ENCODE results near the gene RGL1. TPM values are rescaled to one million over a fixed set of nuclear protein-coding genes. Genes with fewer than 3 reads are reported as not detected.

The RGL1 gene
- total RNA-seq, 3 donors from 2014 or later, result 6.2 to 29.8 (median 15.9) TPM

- no peak overlapping the region for H3K4me3 ChIP-seq
- intact Hi-C loops (cut with DNase I, micrococcal nuclease), result no loop called here
- H3K36me3 ChIP-seq (ENCODE audit: low read depth), result no peaks in the 10 kb centered on the region
- no peaks in the 10 kb centered on the region for H3K4me1 ChIP-seq (ENCODE audit: low read depth)
- TF ChIP-seq CTCF (IDR thresholded peaks at IDR 0.05), result no peak
- DNase-seq (no peak), ATAC-seq (no peak)
- peaks cover 20% of the 10 kb centered on the region for H3K9me3 ChIP-seq
Observed at GRCh38 chr1:183774938-183775337, 30.0 kb upstream of the RGL1 start.

DNA sequence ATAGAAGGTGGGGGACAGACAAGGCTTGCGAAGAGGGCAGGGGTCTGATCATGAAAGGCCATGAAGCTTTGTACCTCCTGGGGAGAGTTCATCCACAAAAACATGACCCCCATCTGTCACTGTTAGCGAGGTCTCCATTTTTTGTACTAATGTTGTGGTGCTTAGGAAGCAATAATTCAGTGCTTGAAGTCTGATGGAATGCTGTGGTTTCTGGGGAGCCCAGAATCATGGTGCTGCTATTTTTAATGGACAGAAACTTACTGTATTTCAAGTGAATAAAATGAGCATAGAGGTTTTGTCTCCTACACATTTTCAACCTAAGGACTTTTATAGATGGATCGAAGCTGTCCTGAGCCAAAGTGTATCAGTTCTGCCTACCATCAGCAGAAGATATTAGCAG is 28.2 kb upstream of the RGL1 start:
- no peaks in the 10 kb centered on the region for H3K36me3 ChIP-seq (ENCODE audit: low read depth)
- TF ChIP-seq CTCF (IDR thresholded peaks at IDR 0.05), result no peak
- H3K9me3 ChIP-seq, result peaks cover 10% of the 10 kb centered on the region
- ATAC-seq (no peak), DNase-seq (no peak)
- no peaks in the 10 kb centered on the region for H3K4me1 ChIP-seq (ENCODE audit: low read depth)
- H3K4me3 ChIP-seq, result no peak overlapping the region
- intact Hi-C loops (cut with DNase I, micrococcal nuclease), result no loop called here

GRCh38 chr1:183777328-183777727 is 27.6 kb upstream of the RGL1 start:
- intact Hi-C loops (cut with DNase I, micrococcal nuclease), result no loop called here
- Histone ChIP-seq H3K4me1 (ENCODE audit: low read depth) (no peaks in the 10 kb centered on the region), H3K36me3 (ENCODE audit: low read depth) (no peaks in the 10 kb centered on the region), H3K9me3 (peaks cover 10% of the 10 kb centered on the region), H3K4me3 (no peak overlapping the region)
- no peak for DNase-seq
- ATAC-seq, result no peak
- no peak for TF ChIP-seq CTCF (IDR thresholded peaks at IDR 0.05)

- H3K36me3 ChIP-seq (ENCODE audit: low read depth), result no peaks in the 10 kb centered on the region
- H3K4me3 ChIP-seq, result no peak overlapping the region
- DNase-seq (no peak), ATAC-seq (no peak)
- TF ChIP-seq CTCF (IDR thresholded peaks at IDR 0.05), result no peak
- intact Hi-C loops (cut with DNase I, micrococcal nuclease), result no loop called here
- H3K9me3 ChIP-seq, result peaks cover 10% of the 10 kb centered on the region
- no peaks in the 10 kb centered on the region for H3K4me1 ChIP-seq (ENCODE audit: low read depth)
Observed at GRCh38 chr1:183778045-183778444, 26.9 kb upstream of the RGL1 start.

GRCh38 chr1:183778568-183779433 is 26.1 kb upstream of the RGL1 start:
- no peaks in the 10 kb centered on the region for H3K36me3 ChIP-seq (ENCODE audit: low read depth)
- no peak for TF ChIP-seq CTCF (IDR thresholded peaks at IDR 0.05)
- intact Hi-C loops (cut with DNase I, micrococcal nuclease), result no loop called here
- no peak overlapping the region for H3K4me3 ChIP-seq
- DNase-seq, result no peak
- no peaks in the 10 kb centered on the region for H3K4me1 ChIP-seq (ENCODE audit: low read depth)
- ATAC-seq, result no peak
- peaks cover 10% of the 10 kb centered on the region for H3K9me3 ChIP-seq

Measured in mucosa of descending colon (tissue), 3 donors.